ENCODE measurements around the gene CARNS1.
"Not testable (repeated sequence)": the region's sequence is repeated elsewhere in the genome, so short reads cannot be mapped to it uniquely, and the experiment has no call there.

Gene CARNS1

GRCh38 chr11:67409261-67409666 lies 6.2 kb upstream of the CARNS1 start:
- DNase-seq (ENCODE audit: low read depth in 2 of 2), result peak in 1 of 2 donors; percentile 60

DNA sequence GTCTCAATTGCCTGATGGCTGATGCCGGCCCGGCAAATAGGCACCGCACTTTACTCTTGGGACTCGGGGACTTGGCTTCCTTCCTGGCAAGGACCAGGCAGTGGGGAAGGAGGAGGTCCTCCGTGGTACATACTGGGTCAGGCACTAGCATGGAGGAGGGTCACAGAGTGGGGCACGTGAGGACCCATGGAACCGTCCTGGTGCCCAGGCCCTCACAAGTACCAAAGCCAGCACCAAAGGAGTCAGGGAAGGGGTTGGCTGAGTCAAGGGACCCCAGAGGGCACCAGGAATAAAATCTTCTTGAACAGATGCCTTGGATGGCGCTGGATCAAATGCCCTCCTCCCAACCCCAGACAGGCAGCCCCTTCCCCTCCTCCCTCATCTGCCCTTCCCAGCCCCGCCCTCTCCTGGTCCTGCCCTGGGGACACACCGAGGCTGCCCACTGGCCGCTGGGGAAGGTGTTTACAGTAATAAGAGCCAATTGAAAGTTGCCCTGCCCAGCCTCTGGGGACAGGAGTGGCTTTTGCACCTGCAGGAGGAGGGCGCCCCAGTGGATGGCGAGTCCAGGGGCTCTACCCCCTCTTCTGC lies 5.6 kb upstream of the CARNS1 start:
- no peak for DNase-seq (ENCODE audit: low read depth in 2 of 2)

DNA sequence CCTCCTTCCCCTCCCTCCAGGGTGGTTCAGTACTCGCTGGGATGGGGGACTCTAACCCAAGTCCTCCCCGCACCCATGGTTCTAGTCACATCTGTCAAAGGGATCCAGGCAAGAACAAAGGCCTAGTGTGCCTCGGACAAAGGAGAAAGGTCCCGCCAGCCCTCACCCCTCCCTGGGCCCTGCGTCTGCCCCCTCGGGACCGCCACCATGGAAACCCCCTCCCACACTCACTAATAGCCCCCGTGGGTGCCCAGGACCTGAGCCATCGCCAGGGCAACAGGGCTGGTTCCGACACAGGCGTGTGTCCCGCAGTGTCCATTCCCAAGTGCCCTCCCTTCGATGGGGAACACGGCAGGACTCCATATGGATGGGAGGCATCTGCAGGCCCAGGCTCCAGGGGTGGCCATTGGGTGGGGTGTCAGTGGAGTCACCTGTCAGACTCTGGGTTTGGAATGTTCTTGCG lies 5.1 kb upstream of the CARNS1 start:
- DNase-seq (ENCODE audit: low read depth in 2 of 2), result no peak

GRCh38 chr11:67410984-67411784 lies 4.3 kb upstream of the CARNS1 start:
- no peak for DNase-seq (ENCODE audit: low read depth in 2 of 2)

- no peak for DNase-seq (ENCODE audit: low read depth in 2 of 2)
Observed at GRCh38 chr11:67411785-67412152, 3.7 kb upstream of the CARNS1 start.

- no peak for DNase-seq (ENCODE audit: low read depth in 2 of 2)
Observed at GRCh38 chr11:67412495-67413179, 2.8 kb upstream of the CARNS1 start.

- DNase-seq (ENCODE audit: low read depth in 2 of 2), result no peak
Observed at GRCh38 chr11:67413266-67413849, 2.1 kb upstream of the CARNS1 start.

DNA sequence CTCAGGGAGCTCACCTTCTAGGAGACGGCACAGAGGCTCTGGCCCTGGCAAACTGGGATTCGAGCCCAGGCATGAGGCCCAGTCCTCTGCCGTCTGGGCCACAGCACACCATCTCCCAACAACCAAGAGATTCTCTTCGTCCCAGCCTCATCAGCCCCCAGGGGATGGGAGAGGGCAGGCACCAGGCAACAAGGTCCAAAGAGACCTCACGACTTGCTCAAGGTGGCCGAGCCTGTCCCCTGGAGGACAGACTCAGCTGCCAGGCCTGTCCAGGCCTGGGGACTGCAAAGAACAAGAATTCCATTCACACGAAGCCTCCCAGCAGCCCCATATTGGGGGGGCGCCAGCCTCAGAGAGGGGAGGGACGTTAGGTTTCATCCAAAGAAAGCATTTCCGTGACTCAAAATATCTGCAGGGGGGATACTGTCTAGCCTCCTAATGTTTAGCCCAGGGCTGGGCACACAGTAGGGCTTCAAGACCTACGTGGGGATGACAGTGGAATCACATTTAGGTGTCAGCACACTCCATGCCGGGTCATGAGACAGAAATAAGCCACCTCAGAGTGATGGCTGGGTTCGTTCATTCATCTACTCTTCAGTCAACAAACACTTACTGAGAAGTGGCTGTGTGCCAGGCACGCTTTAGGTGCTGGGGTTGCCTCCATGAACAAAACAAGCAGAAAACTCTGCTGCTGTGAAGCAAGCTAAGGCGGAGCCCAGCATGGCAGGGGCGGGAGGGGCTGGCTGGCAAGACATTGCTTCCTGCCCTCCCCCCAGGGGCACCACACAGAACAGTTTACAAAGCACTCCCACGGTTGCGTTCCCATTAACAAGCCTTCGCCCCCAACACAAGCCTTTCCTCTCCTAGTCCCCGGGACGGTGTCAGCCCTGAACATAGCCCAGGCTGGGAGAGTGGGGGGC lies 1.2 kb downstream of the CARNS1 start:
- no peak for DNase-seq (ENCODE audit: low read depth in 2 of 2)

- DNase-seq (ENCODE audit: low read depth in 2 of 2), result no peak
Observed at GRCh38 chr11:67417425-67417824, 1.9 kb downstream of the CARNS1 start.

- no peak for DNase-seq (ENCODE audit: low read depth in 2 of 2)
Observed at GRCh38 chr11:67418476-67419281, 3.2 kb downstream of the CARNS1 start.

GRCh38 chr11:67419325-67420049 lies 4.0 kb downstream of the CARNS1 start:
- no peak for DNase-seq (ENCODE audit: low read depth in 2 of 2)

DNA sequence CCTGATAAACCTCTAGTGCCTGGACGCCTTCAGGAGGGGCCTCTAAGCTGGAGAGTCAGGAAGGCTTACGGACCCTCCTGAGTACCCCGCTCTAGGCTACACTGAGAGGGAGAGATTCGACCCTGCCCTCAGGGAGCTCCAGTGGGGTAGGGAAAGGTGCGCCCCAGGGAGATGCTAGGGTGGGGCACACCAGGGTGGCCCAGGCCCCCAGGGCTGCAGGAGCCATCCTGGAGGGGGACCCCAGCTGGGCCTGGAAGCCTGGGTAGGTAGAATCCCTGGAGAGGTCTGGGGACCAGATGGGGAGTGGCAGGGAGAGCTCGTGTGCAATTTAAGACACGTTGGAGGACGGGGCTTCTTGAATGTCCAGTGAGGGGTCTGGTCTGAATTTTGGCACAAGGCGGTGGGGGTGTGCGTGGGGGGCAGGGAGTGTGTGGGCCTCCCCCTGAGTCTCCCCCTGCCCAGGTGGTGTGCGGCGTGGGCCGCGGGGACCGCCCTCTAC lies 4.7 kb downstream of the CARNS1 start:
- DNase-seq (ENCODE audit: low read depth in 2 of 2), result no peak

GRCh38 chr11:67420646-67421429 lies 5.4 kb downstream of the CARNS1 start:
- DNase-seq (ENCODE audit: low read depth in 2 of 2), result peak; percentile 96 to 99

DNA sequence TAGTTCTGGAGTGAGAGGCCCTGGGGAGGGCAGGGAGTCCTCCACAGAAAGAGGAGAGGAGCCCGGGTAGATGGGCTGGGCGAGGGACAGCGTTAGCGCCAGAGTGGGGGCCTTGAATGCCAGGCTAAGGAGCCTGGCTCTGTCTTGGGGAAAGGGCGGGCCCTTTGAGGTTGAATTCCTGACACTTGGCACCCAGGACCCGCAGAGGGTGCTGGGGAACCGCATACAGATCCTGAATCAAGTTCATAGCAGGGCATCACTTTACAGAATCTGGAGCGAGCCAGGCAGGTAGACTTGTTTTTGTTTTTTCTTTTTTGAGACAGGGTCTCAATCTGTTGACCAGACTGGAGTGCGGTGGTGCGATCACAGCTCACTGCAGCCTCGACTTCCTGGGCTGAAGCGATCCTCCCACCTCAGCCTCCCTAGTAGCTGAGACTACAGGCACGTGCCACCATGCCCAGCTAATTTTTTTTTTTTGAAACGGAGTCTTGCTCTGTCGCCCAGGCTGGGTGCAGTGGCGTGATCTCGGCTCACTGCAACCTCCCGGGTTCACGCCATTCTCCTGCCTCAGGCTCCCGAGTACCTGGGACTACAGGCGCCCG lies 6.1 kb downstream of the CARNS1 start:
- no peak for DNase-seq (ENCODE audit: low read depth in 2 of 2)

DNA sequence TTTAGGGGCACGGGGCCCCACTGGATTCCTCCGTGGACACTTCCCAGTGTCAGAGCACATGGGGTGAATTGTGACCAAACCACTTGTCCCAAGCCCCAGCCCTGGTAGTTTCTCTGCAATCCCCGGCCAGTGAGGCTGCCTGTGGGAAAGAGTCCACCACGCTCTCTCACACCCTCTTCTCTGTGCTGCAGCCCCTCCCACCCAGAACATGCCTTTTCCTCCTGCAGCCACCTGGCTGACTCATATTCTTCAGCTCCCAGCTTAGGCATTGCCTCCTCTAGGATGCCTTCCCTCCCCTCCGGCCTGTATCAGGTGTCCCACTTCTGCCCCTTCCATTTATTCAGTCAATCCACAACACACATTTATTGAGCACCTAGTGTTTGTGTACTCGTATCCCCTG lies 7.4 kb downstream of the CARNS1 start:
- DNase-seq (ENCODE audit: low read depth in 2 of 2), result no peak

DNA sequence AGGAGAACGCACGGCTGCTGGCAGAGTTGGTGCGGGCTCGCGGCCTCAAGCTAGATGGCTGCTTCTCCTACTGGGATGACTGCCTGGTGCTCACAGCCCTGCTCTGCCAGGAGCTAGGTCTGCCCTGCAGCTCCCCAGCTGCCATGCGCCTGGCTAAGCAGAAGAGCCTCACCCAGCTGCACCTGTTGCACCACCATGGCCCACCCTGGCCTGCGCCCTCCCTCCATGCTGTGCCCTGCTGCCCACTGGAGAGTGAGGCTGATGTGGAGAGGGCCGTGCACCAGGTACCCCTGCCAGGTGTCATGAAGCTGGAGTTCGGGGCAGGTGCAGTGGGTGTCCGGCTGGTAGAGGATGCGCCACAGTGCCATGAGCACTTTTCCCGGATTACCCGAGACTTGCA lies 8.0 kb downstream of the CARNS1 start:
- DNase-seq (ENCODE audit: low read depth in 2 of 2), result no peak

- no peak for DNase-seq (ENCODE audit: low read depth in 2 of 2)
Observed at GRCh38 chr11:67423891-67424613, 8.6 kb downstream of the CARNS1 start.

- not testable (repeated sequence) for DNase-seq (ENCODE audit: low read depth in 2 of 2)
Observed at GRCh38 chr11:67427364-67427859, 11.9 kb downstream of the CARNS1 start.

All from stimulated activated CD4-positive, alpha-beta T cell treated with anti-CD3 and anti-CD28 coated beads, Interleukin-15, amount 100 ng/mL, for 48 hours (primary cell).